ENCODE measurements around the gene GGTA1. TPM values are rescaled to one million over a fixed set of nuclear protein-coding genes. Genes with fewer than 3 reads are reported as not detected.

GGTA1 gene
- polyA plus RNA-seq, 1 donor (not counting 4 experiments of a cell fraction or from before 2014, with no cell fraction given): not detected

DNA sequence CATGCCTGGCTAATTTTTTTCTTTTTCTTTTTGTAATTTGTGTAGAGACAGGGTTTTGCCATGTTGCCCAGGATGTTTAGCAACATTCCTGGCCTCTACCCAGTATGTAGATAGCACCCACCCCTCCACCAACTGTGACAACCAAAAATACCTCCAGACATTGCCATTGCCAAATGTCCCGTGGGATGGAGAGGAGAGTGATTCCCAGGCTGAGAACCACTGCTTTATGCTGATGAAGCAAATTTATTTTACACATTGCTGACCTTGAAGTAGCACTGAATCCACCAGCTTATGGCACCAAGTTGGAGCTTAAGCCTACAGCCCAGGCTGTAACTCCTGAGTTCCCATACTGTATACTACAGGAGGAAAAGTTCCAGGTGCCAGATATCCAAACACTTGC, 58.5 kb downstream of the GGTA1 start:
- Histone ChIP-seq H3K27me3 (ENCODE audit: control insufficient read depth, extremely low read depth, insufficient read depth, low read length) (peaks cover 31% of the 10 kb centered on the region), H3K4me2 (ENCODE audit: control insufficient read depth, extremely low read depth, insufficient read depth, low read depth, low read length) (no peak overlapping the region), H3K9ac (ENCODE audit: control insufficient read depth, extremely low read depth, insufficient read depth, low read length) (no peak overlapping the region)

DNA sequence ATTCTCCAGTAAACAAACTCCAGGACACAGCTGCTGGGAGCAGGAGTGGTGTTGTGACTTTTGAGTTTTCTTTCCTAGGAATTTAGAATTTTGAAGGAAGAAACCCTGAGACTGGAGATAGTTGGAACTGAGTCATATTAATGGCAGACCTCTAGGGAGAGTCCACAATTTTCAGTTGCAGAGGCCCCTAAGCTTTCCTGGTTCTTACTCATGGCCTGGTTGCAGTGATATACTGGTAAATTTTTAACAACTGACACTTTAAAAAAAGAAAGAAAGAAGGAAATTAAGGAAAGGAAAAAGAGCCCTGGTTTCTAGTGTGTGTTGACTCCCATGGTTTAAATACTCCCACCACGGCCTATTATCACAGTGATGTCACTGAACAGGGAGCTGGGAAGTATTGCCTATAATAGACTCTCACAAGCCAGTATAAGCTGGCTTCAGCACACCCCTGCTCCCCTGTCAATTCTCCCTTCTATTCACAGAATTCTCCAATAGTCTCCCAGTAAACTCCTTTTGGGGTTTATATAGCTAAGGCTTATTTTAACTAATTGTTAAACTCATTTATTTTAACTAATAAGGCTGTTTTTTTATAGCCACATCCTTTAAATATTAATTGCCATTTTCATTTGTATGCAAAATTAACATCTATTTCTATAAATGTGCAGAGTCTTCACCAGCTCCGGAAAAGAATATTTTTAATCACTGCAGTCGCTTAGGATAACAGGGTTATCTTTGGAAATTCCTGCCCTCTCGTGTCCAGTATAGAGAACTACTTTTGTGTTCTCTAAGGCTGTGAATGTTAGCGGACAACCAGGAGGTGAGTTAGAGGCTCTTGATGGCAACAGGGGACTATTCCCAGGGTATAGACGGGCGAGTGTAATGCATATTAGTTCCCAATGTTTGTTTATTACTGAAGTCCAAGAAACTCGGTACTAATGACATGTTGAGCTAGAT, 59.7 kb downstream of the GGTA1 start:
- Histone ChIP-seq H3K4me2 (ENCODE audit: control insufficient read depth, extremely low read depth, insufficient read depth, low read depth, low read length) (no peak overlapping the region), H4K20me1 (ENCODE audit: control insufficient read depth, extremely low read depth, insufficient read depth, low read length) (no peaks in the 10 kb centered on the region), H3K4me1 (ENCODE audit: control insufficient read depth, extremely low read depth, insufficient read depth, low read length) (no peaks in the 10 kb centered on the region), H3K9me1 (ENCODE audit: control insufficient read depth, extremely low read depth, insufficient read depth, low read length) (no peaks in the 10 kb centered on the region), H3K9ac (ENCODE audit: control insufficient read depth, extremely low read depth, insufficient read depth, low read length) (no peak overlapping the region), H3K4me3 (ENCODE audit: control insufficient read depth in 2 of 3, extremely low read depth in 1 of 3, insufficient read depth in 2 of 3, low read depth in 1 of 3, low read length in 3 of 3) (no peak overlapping the region), H3K27ac (ENCODE audit: control insufficient read depth, insufficient read depth, low read length) (no peak overlapping the region), H2AFZ (ENCODE audit: control insufficient read depth, low read length) (no peak overlapping the region), H3K27me3 (ENCODE audit: control insufficient read depth, extremely low read depth, insufficient read depth, low read length) (peaks cover 26% of the 10 kb centered on the region), H3K36me3 (ENCODE audit: control insufficient read depth in 2 of 2, extremely low read depth in 1 of 2, insufficient read depth in 2 of 2, low read length in 2 of 2) (no peaks in the 10 kb centered on the region), H3K79me2 (ENCODE audit: control insufficient read depth, insufficient read depth, low read length) (no peaks in the 10 kb centered on the region), H3K9me3 (ENCODE audit: control insufficient read depth, low read depth, low read length) (no peaks in the 10 kb centered on the region)
- DNase-seq (ENCODE audit: low read depth, low spot score): no peak
- no peak for TF ChIP-seq EZH2 (IDR thresholded peaks at IDR 0.05; ENCODE audit: low read length)
- TF ChIP-seq, protein P1, sequence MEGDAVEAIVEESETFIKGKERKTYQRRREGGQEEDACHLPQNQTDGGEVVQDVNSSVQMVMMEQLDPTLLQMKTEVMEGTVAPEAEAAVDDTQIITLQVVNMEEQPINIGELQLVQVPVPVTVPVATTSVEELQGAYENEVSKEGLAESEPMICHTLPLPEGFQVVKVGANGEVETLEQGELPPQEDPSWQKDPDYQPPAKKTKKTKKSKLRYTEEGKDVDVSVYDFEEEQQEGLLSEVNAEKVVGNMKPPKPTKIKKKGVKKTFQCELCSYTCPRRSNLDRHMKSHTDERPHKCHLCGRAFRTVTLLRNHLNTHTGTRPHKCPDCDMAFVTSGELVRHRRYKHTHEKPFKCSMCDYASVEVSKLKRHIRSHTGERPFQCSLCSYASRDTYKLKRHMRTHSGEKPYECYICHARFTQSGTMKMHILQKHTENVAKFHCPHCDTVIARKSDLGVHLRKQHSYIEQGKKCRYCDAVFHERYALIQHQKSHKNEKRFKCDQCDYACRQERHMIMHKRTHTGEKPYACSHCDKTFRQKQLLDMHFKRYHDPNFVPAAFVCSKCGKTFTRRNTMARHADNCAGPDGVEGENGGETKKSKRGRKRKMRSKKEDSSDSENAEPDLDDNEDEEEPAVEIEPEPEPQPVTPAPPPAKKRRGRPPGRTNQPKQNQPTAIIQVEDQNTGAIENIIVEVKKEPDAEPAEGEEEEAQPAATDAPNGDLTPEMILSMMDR (optimal IDR thresholded peaks at IDR 0.05 in 1 of 3, IDR thresholded peaks at IDR 0.05 in 1 of 3, conservative IDR thresholded peaks at IDR 0.05 in 1 of 3; ENCODE audit: extremely low read depth in 1 of 3, insufficient read depth in 2 of 3, low read length in 3 of 3): no peak
- dilution Hi-C loops (cut with MboI; ENCODE audit: extremely low pct_ligation_motif_present, low sequenced_read_pairs): loop anchor here (10.0 kb wide), 1 partner anchor 85 kb away; no protein-coding TSS in a partner anchor
- no peak for FAIRE-seq

More for the DNA sequence above, 58.5 kb downstream of the GGTA1 start:
- no peaks in the 10 kb centered on the region for H3K79me2 ChIP-seq (ENCODE audit: control insufficient read depth, insufficient read depth, low read length)
- no peaks in the 10 kb centered on the region for H3K9me3 ChIP-seq (ENCODE audit: control insufficient read depth, low read depth, low read length)
- FAIRE-seq: no peak
- no peak for DNase-seq (ENCODE audit: low read depth, low spot score)
- no peaks in the 10 kb centered on the region for H3K4me1 ChIP-seq (ENCODE audit: control insufficient read depth, extremely low read depth, insufficient read depth, low read length)
- H3K36me3 ChIP-seq (ENCODE audit: control insufficient read depth in 2 of 2, extremely low read depth in 1 of 2, insufficient read depth in 2 of 2, low read length in 2 of 2): no peaks in the 10 kb centered on the region
- H3K27ac ChIP-seq (ENCODE audit: control insufficient read depth, insufficient read depth, low read length): no peak overlapping the region
- no peak overlapping the region for H2AFZ ChIP-seq (ENCODE audit: control insufficient read depth, low read length)
- no peak overlapping the region for H3K4me3 ChIP-seq (ENCODE audit: control insufficient read depth in 2 of 3, extremely low read depth in 1 of 3, insufficient read depth in 2 of 3, low read depth in 1 of 3, low read length in 3 of 3)
- dilution Hi-C loops (cut with MboI; ENCODE audit: extremely low pct_ligation_motif_present, low sequenced_read_pairs): loop anchor here (10.0 kb wide), 1 partner anchor 84 kb away; no protein-coding TSS in a partner anchor
- no peaks in the 10 kb centered on the region for H4K20me1 ChIP-seq (ENCODE audit: control insufficient read depth, extremely low read depth, insufficient read depth, low read length)
- no peaks in the 10 kb centered on the region for H3K9me1 ChIP-seq (ENCODE audit: control insufficient read depth, extremely low read depth, insufficient read depth, low read length)
- TF ChIP-seq EZH2 (IDR thresholded peaks at IDR 0.05; ENCODE audit: low read length): no peak
- TF ChIP-seq, protein P1 (optimal IDR thresholded peaks at IDR 0.05 in 1 of 3, IDR thresholded peaks at IDR 0.05 in 1 of 3, conservative IDR thresholded peaks at IDR 0.05 in 1 of 3; ENCODE audit: extremely low read depth in 1 of 3, insufficient read depth in 2 of 3, low read length in 3 of 3): no peak
